Measurements from ENCODE around the gene NKD1. TPM values are rescaled to one million over a fixed set of nuclear protein-coding genes. Genes with fewer than 3 reads are reported as not detected.

Gene NKD1
- polyA plus RNA-seq, 5 donors: 31.4 to 48.2 (median 34.6) TPM

GRCh38 chr16:50692999-50693781 is 145.0 kb downstream of the NKD1 start, which contains the start of gene NOD2:
NOD2 (plus strand) TSS chr16:50693606; CDS start chr16:50699496, 5,890 bp downstream.
- no peak for DNase-seq

- DNase-seq: no peak
Measured at GRCh38 chr16:50694206-50694605, 146.0 kb downstream of the NKD1 start.

- no peak for DNase-seq
Measured at GRCh38 chr16:50695017-50696000, 147.1 kb downstream of the NKD1 start.

- DNase-seq: no peak
Measured at GRCh38 chr16:50696126-50696525, 147.9 kb downstream of the NKD1 start.

GRCh38 chr16:50696575-50697420 is 148.6 kb downstream of the NKD1 start:
- DNase-seq: no peak

- DNase-seq: no peak
Measured at GRCh38 chr16:50697421-50697715, 149.2 kb downstream of the NKD1 start.

GRCh38 chr16:50697881-50698767 is 149.9 kb downstream of the NKD1 start:
- DNase-seq: no peak

Other genes with a start within 250 kb of the NKD1 start
- 100 to 1,000 TPM in 4 of 5 donors, 10 to 100 TPM in 1; 86.5 to 122 (median 104) TPM for gene BRD7, start 179.4 kb upstream of the NKD1 start, polyA plus RNA-seq (ENCODE audit: insufficient read depth in 1 of 5, insufficient read length in 5 of 5, low replicate concordance in 1 of 5)
- 1 to 10 TPM in 4 of 5 donors, under 1 TPM in 1; 0.94 to 1.8 (median 1.2) TPM for gene SNX20, start 132.9 kb downstream of the NKD1 start, polyA plus RNA-seq (ENCODE audit: insufficient read depth in 1 of 5, insufficient read length in 5 of 5, low replicate concordance in 1 of 5)
- gene NOD2, start 145.2 kb downstream of the NKD1 start, polyA plus RNA-seq (ENCODE audit: insufficient read depth in 1 of 5, insufficient read length in 5 of 5, low replicate concordance in 1 of 5): 1 to 10 TPM in 3 of 5 donors, under 1 TPM in 2; 0.98 to 1.5 (median 1.0) TPM
- gene CYLD, start 193.7 kb downstream of the NKD1 start, polyA plus RNA-seq (ENCODE audit: insufficient read depth in 1 of 5, insufficient read length in 5 of 5, low replicate concordance in 1 of 5): 10 to 100 TPM; 21.4 to 39.3 (median 28.9) TPM